H1 (cell line): ENCODE measurements around the gene BRINP3. TPM values are rescaled to one million over a fixed set of nuclear protein-coding genes. Genes with fewer than 3 reads are reported as not detected.

Source experiments
- CTCF ChIA-PET: fragments of 300-600 bp; sonication (Branson Sonifier 250); formaldehyde crosslinking; loops from one replicate; lab custom pipeline; 2021; ENCODE audit not compliant: partially characterized antibody; lab: Charles Lee
- POLR2A ChIA-PET: fragments of 300-600 bp; sonication (Branson Sonifier 250); formaldehyde crosslinking; loops from one replicate; lab custom pipeline; 2021; ENCODE audit warnings: inconsistent platforms; ENCODE audit not compliant: partially characterized antibody; lab: Charles Lee
- DNase-seq, 2 experiments: peaks; one replicate each; pipeline versions ENCODE4 v3.0.0 to v3.0.0-alpha.2; 2010 to 2022; ENCODE audit warnings: low spot score in 2 of 2, low read depth in 1 of 2, mixed read lengths in 1 of 2
- FAIRE-seq: peaks from 2 replicates; lab custom pipeline; 2011; peaks lifted over from hg19 to GRCh38; lab: Jason Lieb, UNC
- H2AFZ ChIP-seq: 2 replicates; pipeline ENCODE4 v1.8.1; 2012; ENCODE audit warnings: low read length, inconsistent platforms
- H2AK5ac ChIP-seq: 2 replicates; pipeline ENCODE4 v1.6.1; 2013; ENCODE audit warnings: low read depth, low read length
- H2BK120ac ChIP-seq: replicated peaks from 2 replicates; pipeline ENCODE3; 2013; ENCODE audit warnings: low read depth, low read length, inconsistent platforms
- H2BK12ac ChIP-seq: 2 replicates; pipeline ENCODE4 v1.6.1; 2013; ENCODE audit warnings: low read depth, low read length
- H2BK15ac ChIP-seq: 2 replicates; pipeline ENCODE4 v1.6.1; 2013; ENCODE audit warnings: low read length
- H2BK20ac ChIP-seq: 2 replicates; pipeline ENCODE4 v1.6.1; 2013; ENCODE audit warnings: low read length
- H2BK5ac ChIP-seq: 2 replicates; pipeline ENCODE4 v1.6.1; 2013; ENCODE audit warnings: low read depth, low read length
- H3K14ac ChIP-seq: 2 replicates; pipeline ENCODE4 v1.6.1; 2013; ENCODE audit warnings: inconsistent platforms; ENCODE audit not compliant: insufficient read length
- H3K18ac ChIP-seq: 2 replicates; pipeline ENCODE4 v1.6.1; 2013; ENCODE audit warnings: low read length; ENCODE audit errors: extremely low read depth
- H3K23ac ChIP-seq: 2 replicates; pipeline ENCODE4 v1.6.1; 2013; ENCODE audit warnings: inconsistent platforms; ENCODE audit not compliant: insufficient read length
- H3K23me2 ChIP-seq: 2 replicates; pipeline ENCODE4 v1.6.1; 2013; ENCODE audit warnings: low read depth, low read length
- H3K27ac ChIP-seq: 2 replicates; pipeline ENCODE4 v1.6.1; 2011; ENCODE audit warnings: low read depth, low read length, inconsistent platforms
- H3K27me3 ChIP-seq, 4 experiments: replicated peaks in 1 of 4; 1 replicate in 1 of 4; 2 replicates in 3 of 4; pipeline versions ENCODE4 v1.6.1 to v1.8.1; 2011 to 2013; ENCODE audit warnings: low read length in 3 of 4, mild to moderate bottlenecking in 3 of 4, inconsistent platforms in 2 of 4, mixed read lengths in 2 of 4, moderate library complexity in 1 of 4; ENCODE audit not compliant: control insufficient read depth in 3 of 4, insufficient read depth in 3 of 4; ENCODE audit errors: extremely low read depth in 1 of 4
- H3K36me3 ChIP-seq, 4 experiments: 2 replicates each; pipeline versions ENCODE4 v1.6.1 to v1.8.1; 2011 to 2013; ENCODE audit warnings: mild to moderate bottlenecking in 4 of 4, low read length in 3 of 4, moderate library complexity in 2 of 4, control low read depth in 1 of 4, inconsistent platforms in 1 of 4; ENCODE audit not compliant: insufficient read depth in 4 of 4, control insufficient read depth in 2 of 4
- H3K4ac ChIP-seq: replicated peaks from 2 replicates; pipeline ENCODE3; 2013; ENCODE audit warnings: low read length, low read depth, mixed read lengths, inconsistent platforms; ENCODE audit not compliant: insufficient read length
- H3K4me1 ChIP-seq, 4 experiments: replicated peaks in 1 of 4; 1 replicate in 1 of 4; 2 replicates in 3 of 4; pipeline versions ENCODE4 v1.6.1 to v1.8.1; 2011 to 2013; ENCODE audit warnings: low read length in 3 of 4, inconsistent platforms in 2 of 4, mixed read lengths in 1 of 4; ENCODE audit not compliant: insufficient read depth in 4 of 4, control insufficient read depth in 3 of 4
- H3K4me2 ChIP-seq, 2 experiments: 2 replicates each; pipeline versions ENCODE4 v1.6.1 to v1.8.1; 2011 to 2013; ENCODE audit warnings: low read depth in 2 of 2, low read length in 2 of 2, control low read depth in 1 of 2, inconsistent platforms in 1 of 2, mild to moderate bottlenecking in 1 of 2; ENCODE audit not compliant: insufficient read depth in 1 of 2
- H3K4me3 ChIP-seq, 4 experiments: fragments of 200-600, 300-600 bp in 1 of 4; sonication (generic), shearing (Covaris generic), sonication (Bioruptor Twin) in 1 of 4; 2 replicates each; pipeline versions ENCODE4 v1.5.1 to v1.8.1; 2011 to 2016; ENCODE audit warnings: low read length in 4 of 4, low read depth in 3 of 4, control low read depth in 2 of 4, inconsistent platforms in 2 of 4, mild to moderate bottlenecking in 2 of 4, mixed read lengths in 1 of 4, moderate library complexity in 1 of 4; ENCODE audit not compliant: insufficient read depth in 2 of 4; ENCODE audit errors: extremely low read depth in 1 of 4
- H3K56ac ChIP-seq: replicated peaks from 2 replicates; pipeline ENCODE3; 2013; ENCODE audit warnings: low read depth, mild to moderate bottlenecking, mixed read lengths, low read length, inconsistent platforms; ENCODE audit not compliant: insufficient read length
- H3K79me1 ChIP-seq: 2 replicates; pipeline ENCODE4 v1.6.1; 2013; ENCODE audit warnings: low read depth, low read length, control low read depth
- H3K79me2 ChIP-seq, 2 experiments: 2 replicates each; pipeline versions ENCODE4 v1.6.1 to v1.8.1; 2012 to 2013; ENCODE audit warnings: low read length in 2 of 2, mild to moderate bottlenecking in 2 of 2, inconsistent platforms in 1 of 2; ENCODE audit not compliant: insufficient read depth in 2 of 2, control insufficient read depth in 1 of 2
- H3K9ac ChIP-seq, 4 experiments: replicated peaks in 1 of 4; 1 replicate in 1 of 4; 2 replicates in 3 of 4; pipeline versions ENCODE4 v1.6.1 to v1.8.1; 2011 to 2013; ENCODE audit warnings: low read depth in 3 of 4, low read length in 3 of 4, control low read depth in 2 of 4, mild to moderate bottlenecking in 2 of 4, moderate library complexity in 2 of 4, inconsistent platforms in 1 of 4; ENCODE audit errors: extremely low read depth in 1 of 4
- H3K9me3 ChIP-seq, 2 experiments: 2 replicates each; pipeline versions ENCODE4 v1.6.1 to v1.8.1; 2012 to 2013; ENCODE audit warnings: mild to moderate bottlenecking in 2 of 2, moderate library complexity in 2 of 2, control low read depth in 1 of 2, inconsistent platforms in 1 of 2, low read depth in 1 of 2, low read length in 1 of 2, mixed read lengths in 1 of 2; ENCODE audit not compliant: insufficient read depth in 2 of 2
- H4K20me1 ChIP-seq, 2 experiments: replicated peaks in 1 of 2; 2 replicates each; pipeline versions ENCODE3 to v1.8.1; 2011 to 2013; ENCODE audit warnings: inconsistent platforms in 2 of 2, low read length in 2 of 2, mild to moderate bottlenecking in 1 of 2; ENCODE audit not compliant: insufficient read depth in 2 of 2, control insufficient read depth in 1 of 2
- H4K5ac ChIP-seq: 2 replicates; pipeline ENCODE4 v1.6.1; 2013; ENCODE audit warnings: low read length, low read depth, mixed read lengths, inconsistent platforms; ENCODE audit not compliant: insufficient read length
- H4K8ac ChIP-seq: 2 replicates; pipeline ENCODE4 v1.8.0; 2013; ENCODE audit warnings: mild to moderate bottlenecking, moderate library complexity, low read length, inconsistent platforms; ENCODE audit not compliant: insufficient read depth; ENCODE audit errors: extremely low read depth
- H4K91ac ChIP-seq: replicated peaks from 2 replicates; pipeline ENCODE3; 2013; ENCODE audit warnings: low read length, mixed read lengths, inconsistent platforms; ENCODE audit not compliant: insufficient read length
- BACH1 ChIP-seq: IDR thresholded peaks from 2 replicates; pipeline ENCODE4 v1.6.1; 2012; ENCODE audit warnings: low read length, improper control_type of control experiment
- BCL11A ChIP-seq, 2 experiments: IDR thresholded peaks; one replicate each; pipeline ENCODE4 v1.6.1; 2011; ENCODE audit warnings: low read depth in 2 of 2, low read length in 2 of 2, mild to moderate bottlenecking in 2 of 2
- CBX5 ChIP-seq: fragments of 300-800, 300-1000 bp; sonication (generic); IDR thresholded peaks from 2 replicates; pipeline ENCODE4 v1.7.1; 2016; ENCODE audit warnings: antibody characterized with exemption, low read length, low read depth
- CHD1 ChIP-seq: IDR thresholded peaks from 2 replicates; pipeline ENCODE4 v1.6.1; 2012; ENCODE audit warnings: low read depth, low read length, improper control_type of control experiment
- CHD2 ChIP-seq: IDR thresholded peaks from 2 replicates; pipeline ENCODE4 v1.6.1; 2012; ENCODE audit warnings: low read length, improper control_type of control experiment
- RBBP5 ChIP-seq: IDR thresholded peaks from 2 replicates; pipeline ENCODE4 v1.7.1; 2012; ENCODE audit warnings: low read depth, mild to moderate bottlenecking, inconsistent platforms, low read length, moderate library complexity, borderline replicate concordance
- SIX5 ChIP-seq: IDR thresholded peaks from 2 replicates; pipeline ENCODE4 v1.6.1; 2011; ENCODE audit warnings: mild to moderate bottlenecking, low read depth, low read length
- WGBS, 2 experiments: shearing (Covaris generic) in 1 of 2; methylation state at CpG; one replicate each; pipeline versions ENCODE4 v1.1.6 to v1.1.7; 2013 to 2015; ENCODE audit warnings: low lambda C conversion rate in 2 of 2, mixed read lengths in 2 of 2, inconsistent platforms in 1 of 2, low coverage in 1 of 2, missing lambda C conversion rate in 1 of 2; ENCODE audit not compliant: insufficient replicate concordance in 2 of 2, insufficient coverage in 1 of 2, insufficient read length in 1 of 2; ENCODE audit errors: extremely low coverage in 1 of 2, missing lambda C conversion rate in 1 of 2; 5-methylcytosine and 5-hydroxymethylcytosine counted together
- polyA plus RNA-seq, 7 experiments: library from polyadenylated mRNA; depleted of rRNA in 3 of 7; stranded (reverse) in 5 of 7; unstranded in 2 of 7; fragments of >200 nt in 5 of 7; fragments of 200-250 nt in 2 of 7; gene quantifications; 1 replicate in 5 of 7; 2 replicates in 1 of 7; 4 replicates in 1 of 7; pipeline versions ENCODE4 v1.2.1 to v1.2.3, GENCODE V29; 2011 to 2013; ENCODE audit warnings: missing spikeins in 2 of 7, mixed read lengths in 2 of 7
- total RNA-seq: library from RNA; stranded (reverse); fragmentation: NEBNext Ultra II Directional; extraction: Animal tissue kit (Norgen Biotek cat#: 25700); gene quantifications from 2 replicates; pipeline ENCODE4 v1.2.1, GENCODE V29; 2021

BRINP3 gene
- total and polyA plus RNA-seq, 2 of the 8 experiments (the other 6 are each of a cell fraction or from before 2014, with no cell fraction given): not detected

DNA sequence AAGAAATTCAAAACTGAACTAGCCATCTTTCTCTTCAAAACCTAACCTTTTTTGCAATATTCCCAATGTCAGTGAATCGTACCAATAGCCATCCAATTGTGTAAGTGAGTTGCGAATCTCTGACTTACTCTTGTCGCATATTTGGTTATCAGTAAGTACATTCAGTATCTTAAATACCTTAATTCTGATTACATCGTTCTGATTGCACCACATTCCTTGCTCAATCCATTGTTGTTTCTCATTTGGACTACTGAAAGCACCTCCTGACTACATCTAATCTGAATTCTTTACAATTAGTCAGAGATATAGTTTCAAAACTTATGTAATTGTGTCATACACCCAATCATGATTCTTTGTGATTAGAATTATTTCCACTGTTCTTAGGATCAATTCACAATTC lies 16.8 kb upstream of the BRINP3 start:
- no peak overlapping the region for H2AK5ac ChIP-seq
- H2BK20ac ChIP-seq: no peak overlapping the region
- no peaks in the 10 kb centered on the region for H3K36me3 ChIP-seq
- no peaks in the 10 kb centered on the region for H3K9me3 ChIP-seq
- H3K14ac ChIP-seq: no peak overlapping the region
- H3K79me1 ChIP-seq: no peaks in the 10 kb centered on the region
- no peak overlapping the region for H4K91ac ChIP-seq
- H4K20me1 ChIP-seq: no peaks in the 10 kb centered on the region
- H4K8ac ChIP-seq: no peak overlapping the region
- no peak overlapping the region for H3K4ac ChIP-seq
- H2BK12ac ChIP-seq: no peak overlapping the region
- no peak overlapping the region for H3K9ac ChIP-seq
- H3K4me2 ChIP-seq: no peak overlapping the region
- H3K79me2 ChIP-seq: no peaks in the 10 kb centered on the region
- FAIRE-seq (no peak), DNase-seq (no peak)
- no peaks in the 10 kb centered on the region for H3K27me3 ChIP-seq
- H2BK120ac ChIP-seq: no peak overlapping the region
- H4K5ac ChIP-seq: no peak overlapping the region
- no peaks in the 10 kb centered on the region for H3K23me2 ChIP-seq
- ChIA-PET CTCF (no interaction called here), POLR2A (no interaction called here)
- H2BK15ac ChIP-seq: no peak overlapping the region
- no peaks in the 10 kb centered on the region for H3K4me1 ChIP-seq
- no peak overlapping the region for H3K4me3 ChIP-seq
- WGBS, 2 experiments: 90% methylated on average over 4 of the region's 4 CpGs; no CpG with 5 or more reads in 1 of the 2 experiments
- no peak overlapping the region for H2AFZ ChIP-seq
- H3K18ac ChIP-seq: no peak overlapping the region
- H3K27ac ChIP-seq: no peak overlapping the region
- H3K23ac ChIP-seq: no peak overlapping the region
- no peak overlapping the region for H3K56ac ChIP-seq
- H2BK5ac ChIP-seq: no peak overlapping the region
- no peak for TF ChIP-seq CHD2
- TF ChIP-seq RBBP5: no peak
- no peak for TF ChIP-seq BACH1
- TF ChIP-seq BCL11A (IDR thresholded peaks at IDR 0.05; ENCODE audit: low read depth in 2 of 2, low read length in 2 of 2): no peak
- no peak for TF ChIP-seq SIX5
- TF ChIP-seq CHD1: no peak
- no peak for TF ChIP-seq CBX5
